Ishikawa (cell line): Measurements from ENCODE around the gene MAP3K5.

Experiments
- CEBPB ChIP-seq: IDR thresholded peaks from 2 replicates; pipeline ENCODE4 v1.6.1; 2012
- CREB1 ChIP-seq: IDR thresholded peaks from 2 replicates; pipeline ENCODE4 v1.6.1; 2012; ENCODE audit warnings: low read depth
- EGR1 ChIP-seq: IDR thresholded peaks from 2 replicates; pipeline ENCODE4 v1.6.1; 2012
- EP300 ChIP-seq: IDR thresholded peaks from 2 replicates; pipeline ENCODE4 v1.6.1; 2012; ENCODE audit warnings: borderline replicate concordance
- FOXM1 ChIP-seq: IDR thresholded peaks from 2 replicates; pipeline ENCODE4 v1.6.1; 2012; ENCODE audit warnings: low read depth, borderline replicate concordance
- NFIC ChIP-seq: IDR thresholded peaks from 2 replicates; pipeline ENCODE4 v1.6.1; 2012
- RAD21 ChIP-seq: IDR thresholded peaks from 2 replicates; pipeline ENCODE4 v1.6.1; 2012; ENCODE audit warnings: low read depth
- TAF1 ChIP-seq: IDR thresholded peaks from 2 replicates; pipeline ENCODE4 v1.6.1; 2012; ENCODE audit warnings: low read depth, mild to moderate bottlenecking
- TCF12 ChIP-seq: IDR thresholded peaks from 2 replicates; pipeline ENCODE4 v1.6.1; 2012; ENCODE audit warnings: low read depth
- TEAD4 ChIP-seq: IDR thresholded peaks from 2 replicates; pipeline ENCODE4 v1.6.1; 2012
- YY1 ChIP-seq: IDR thresholded peaks from 2 replicates; pipeline ENCODE4 v1.6.1; 2012; ENCODE audit warnings: low read depth
- ZBTB7A ChIP-seq: IDR thresholded peaks from 2 replicates; pipeline ENCODE4 v1.6.1; 2012; ENCODE audit warnings: low read depth
- TF ChIP-seq, protein P1 (sequence below): IDR thresholded peaks from 2 replicates; pipeline ENCODE4 v1.6.1; 2012
- TF ChIP-seq, protein P2 (sequence below): IDR thresholded peaks from 2 replicates; pipeline ENCODE4 v1.6.1; 2012; ENCODE audit warnings: low read depth, mild to moderate bottlenecking
- TF ChIP-seq, protein P3 (sequence below): IDR thresholded peaks from 2 replicates; pipeline ENCODE4 v1.6.1; 2012

The MAP3K5 gene

DNA sequence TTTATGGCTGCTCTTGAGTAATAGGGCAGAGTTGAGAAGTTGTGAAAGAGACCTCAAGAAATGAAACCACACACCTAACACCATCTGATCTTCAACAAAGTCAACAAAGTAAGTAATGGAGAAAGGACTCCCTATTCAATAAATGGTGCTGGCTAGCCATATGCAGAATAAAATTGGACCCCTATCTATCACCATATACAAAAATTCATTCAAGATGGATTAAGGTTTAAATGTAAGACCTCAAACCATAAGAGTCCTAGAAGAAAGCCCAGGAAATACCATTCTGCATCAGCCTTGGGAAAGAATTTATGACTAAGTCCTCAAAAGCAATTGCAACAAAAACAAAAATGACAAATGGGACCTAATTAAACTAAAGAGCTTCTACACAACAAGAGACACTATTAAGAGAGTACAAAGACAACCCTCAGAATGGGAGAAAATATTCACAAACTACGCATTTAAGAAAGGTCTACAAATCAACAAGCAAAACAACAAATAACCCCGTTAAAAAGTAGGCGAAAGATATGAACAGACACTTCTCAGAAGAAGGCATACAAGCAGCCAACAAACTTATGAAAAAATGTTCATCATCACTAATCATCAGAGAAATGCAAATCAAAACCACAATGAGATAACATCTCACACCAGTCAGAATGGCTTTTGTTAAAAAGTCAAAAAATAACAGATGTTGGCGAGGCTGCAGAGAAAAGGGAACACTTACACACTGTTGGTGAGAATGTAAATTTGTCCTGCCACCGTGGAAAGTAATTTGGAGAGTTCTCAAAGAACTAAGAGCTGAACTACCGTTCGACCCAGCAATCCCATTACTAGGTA, 4.0 kb downstream of the MAP3K5 start:
- TF ChIP-seq TCF12 (no peak), ZBTB7A (no peak), YY1 (no peak), CEBPB (no peak), EP300 (no peak), RAD21 (no peak), TAF1 (no peak), NFIC (no peak), EGR1 (no peak), FOXM1 (no peak)
- TF ChIP-seq, protein P1, sequence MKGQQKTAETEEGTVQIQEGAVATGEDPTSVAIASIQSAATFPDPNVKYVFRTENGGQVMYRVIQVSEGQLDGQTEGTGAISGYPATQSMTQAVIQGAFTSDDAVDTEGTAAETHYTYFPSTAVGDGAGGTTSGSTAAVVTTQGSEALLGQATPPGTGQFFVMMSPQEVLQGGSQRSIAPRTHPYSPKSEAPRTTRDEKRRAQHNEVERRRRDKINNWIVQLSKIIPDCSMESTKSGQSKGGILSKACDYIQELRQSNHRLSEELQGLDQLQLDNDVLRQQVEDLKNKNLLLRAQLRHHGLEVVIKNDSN, result no peak

DNA sequence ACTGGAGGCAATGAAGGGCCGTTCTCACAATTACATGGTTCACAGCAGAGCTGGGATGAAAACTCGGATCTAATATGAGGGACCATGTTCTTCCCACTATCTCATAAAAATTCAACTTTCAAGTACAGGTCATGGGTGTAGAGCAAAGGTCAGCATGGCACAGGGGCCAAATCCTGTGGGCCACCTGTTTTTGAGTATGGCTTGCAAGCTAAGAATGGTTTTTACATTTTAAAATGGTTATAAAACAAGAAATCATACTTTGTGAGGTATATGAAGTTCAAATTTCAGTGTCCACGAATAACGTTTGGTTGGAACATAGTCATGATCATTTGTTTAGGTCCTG, 4.6 kb downstream of the MAP3K5 start:
- no peak for TF ChIP-seq TEAD4
- TF ChIP-seq CREB1, result no peak
- TF ChIP-seq FOXM1, result no peak
- TF ChIP-seq EP300, result no peak
- TF ChIP-seq, protein P2, sequence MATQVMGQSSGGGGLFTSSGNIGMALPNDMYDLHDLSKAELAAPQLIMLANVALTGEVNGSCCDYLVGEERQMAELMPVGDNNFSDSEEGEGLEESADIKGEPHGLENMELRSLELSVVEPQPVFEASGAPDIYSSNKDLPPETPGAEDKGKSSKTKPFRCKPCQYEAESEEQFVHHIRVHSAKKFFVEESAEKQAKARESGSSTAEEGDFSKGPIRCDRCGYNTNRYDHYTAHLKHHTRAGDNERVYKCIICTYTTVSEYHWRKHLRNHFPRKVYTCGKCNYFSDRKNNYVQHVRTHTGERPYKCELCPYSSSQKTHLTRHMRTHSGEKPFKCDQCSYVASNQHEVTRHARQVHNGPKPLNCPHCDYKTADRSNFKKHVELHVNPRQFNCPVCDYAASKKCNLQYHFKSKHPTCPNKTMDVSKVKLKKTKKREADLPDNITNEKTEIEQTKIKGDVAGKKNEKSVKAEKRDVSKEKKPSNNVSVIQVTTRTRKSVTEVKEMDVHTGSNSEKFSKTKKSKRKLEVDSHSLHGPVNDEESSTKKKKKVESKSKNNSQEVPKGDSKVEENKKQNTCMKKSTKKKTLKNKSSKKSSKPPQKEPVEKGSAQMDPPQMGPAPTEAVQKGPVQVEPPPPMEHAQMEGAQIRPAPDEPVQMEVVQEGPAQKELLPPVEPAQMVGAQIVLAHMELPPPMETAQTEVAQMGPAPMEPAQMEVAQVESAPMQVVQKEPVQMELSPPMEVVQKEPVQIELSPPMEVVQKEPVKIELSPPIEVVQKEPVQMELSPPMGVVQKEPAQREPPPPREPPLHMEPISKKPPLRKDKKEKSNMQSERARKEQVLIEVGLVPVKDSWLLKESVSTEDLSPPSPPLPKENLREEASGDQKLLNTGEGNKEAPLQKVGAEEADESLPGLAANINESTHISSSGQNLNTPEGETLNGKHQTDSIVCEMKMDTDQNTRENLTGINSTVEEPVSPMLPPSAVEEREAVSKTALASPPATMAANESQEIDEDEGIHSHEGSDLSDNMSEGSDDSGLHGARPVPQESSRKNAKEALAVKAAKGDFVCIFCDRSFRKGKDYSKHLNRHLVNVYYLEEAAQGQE, result no peak

- no peak for TF ChIP-seq FOXM1
- no peak for TF ChIP-seq YY1
- no peak for TF ChIP-seq CEBPB
- TF ChIP-seq, protein P1, result no peak
- TF ChIP-seq TCF12, result no peak
- TF ChIP-seq NFIC, result no peak
- TF ChIP-seq TEAD4, result no peak
- no peak for TF ChIP-seq CREB1
- TF ChIP-seq EGR1, result no peak
- TF ChIP-seq RAD21, result no peak
- no peak for TF ChIP-seq TAF1
- TF ChIP-seq, protein P3, sequence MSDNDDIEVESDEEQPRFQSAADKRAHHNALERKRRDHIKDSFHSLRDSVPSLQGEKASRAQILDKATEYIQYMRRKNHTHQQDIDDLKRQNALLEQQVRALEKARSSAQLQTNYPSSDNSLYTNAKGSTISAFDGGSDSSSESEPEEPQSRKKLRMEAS, result no peak
- TF ChIP-seq EP300, result no peak
- TF ChIP-seq, protein P2, result no peak
- no peak for TF ChIP-seq ZBTB7A
Measured at GRCh38 chr6:136786658-136787057, 5.6 kb downstream of the MAP3K5 start.

- TF ChIP-seq TCF12 (no peak), ZBTB7A (no peak)
Measured at GRCh38 chr6:136784910-136785746, 7.1 kb downstream of the MAP3K5 start.

- TF ChIP-seq ZBTB7A (no peak), FOXM1 (no peak), CEBPB (no peak), EGR1 (no peak), NFIC (no peak), EP300 (no peak), CREB1 (no peak), YY1 (no peak), TEAD4 (no peak), RAD21 (no peak), TAF1 (no peak), TCF12 (no peak)
- TF ChIP-seq, protein P1, result no peak
- TF ChIP-seq, protein P2, result no peak
- TF ChIP-seq, protein P3, result no peak
Measured at GRCh38 chr6:136784271-136784664, 8.0 kb downstream of the MAP3K5 start.
